ENCODE results near the gene VOPP1.

GRCh38 chr7:55467047-55467593 is 105.2 kb downstream of the VOPP1 start:
- TF ChIP-seq CTCF (conservative IDR thresholded peaks at IDR 0.05; ENCODE audit: low read depth, low read length), result no peak
- no peak for TF ChIP-seq EZH2 (IDR thresholded peaks at IDR 0.05; ENCODE audit: low read length, unreplicated experiment)
- TF ChIP-seq EZH2phosphoT487 (IDR thresholded peaks at IDR 0.05; ENCODE audit: borderline replicate concordance, low read length), result no peak
